ENCODE results near the gene TAGAP. TPM values are rescaled to one million over a fixed set of nuclear protein-coding genes. Genes with fewer than 3 reads are reported as not detected.

The TAGAP gene
- total and polyA plus RNA-seq, 10 of the 15 experiments (the other 5 are each of a cell fraction or from before 2014, with no cell fraction given): 5.3 to 27.4 (median 18.9) TPM

GRCh38 chr6:158988477-158988876 lies 56.3 kb downstream of the TAGAP start (continued):
- no peak for TF ChIP-seq MTA3 (IDR thresholded peaks at IDR 0.05; ENCODE audit: borderline replicate concordance, low read length)
- no peak for TF ChIP-seq CEBPB (IDR thresholded peaks at IDR 0.05; ENCODE audit: borderline replicate concordance in 1 of 2, low read depth in 2 of 2, low read length in 2 of 2)
- TF ChIP-seq, protein P1, sequence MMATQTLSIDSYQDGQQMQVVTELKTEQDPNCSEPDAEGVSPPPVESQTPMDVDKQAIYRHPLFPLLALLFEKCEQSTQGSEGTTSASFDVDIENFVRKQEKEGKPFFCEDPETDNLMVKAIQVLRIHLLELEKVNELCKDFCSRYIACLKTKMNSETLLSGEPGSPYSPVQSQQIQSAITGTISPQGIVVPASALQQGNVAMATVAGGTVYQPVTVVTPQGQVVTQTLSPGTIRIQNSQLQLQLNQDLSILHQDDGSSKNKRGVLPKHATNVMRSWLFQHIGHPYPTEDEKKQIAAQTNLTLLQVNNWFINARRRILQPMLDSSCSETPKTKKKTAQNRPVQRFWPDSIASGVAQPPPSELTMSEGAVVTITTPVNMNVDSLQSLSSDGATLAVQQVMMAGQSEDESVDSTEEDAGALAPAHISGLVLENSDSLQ (IDR thresholded peaks at IDR 0.05): no peak
- TF ChIP-seq IRF4 (IDR thresholded peaks at IDR 0.05; ENCODE audit: low read depth, low read length): no peak
- no peak for TF ChIP-seq JUNB (IDR thresholded peaks at IDR 0.05)
- no peak for TF ChIP-seq POLR2AphosphoS5 (IDR thresholded peaks at IDR 0.05; ENCODE audit: low read length)
- no peak for TF ChIP-seq KDM1A (IDR thresholded peaks at IDR 0.05; ENCODE audit: borderline replicate concordance)
- TF ChIP-seq RAD51 (IDR thresholded peaks at IDR 0.05): no peak

DNA sequence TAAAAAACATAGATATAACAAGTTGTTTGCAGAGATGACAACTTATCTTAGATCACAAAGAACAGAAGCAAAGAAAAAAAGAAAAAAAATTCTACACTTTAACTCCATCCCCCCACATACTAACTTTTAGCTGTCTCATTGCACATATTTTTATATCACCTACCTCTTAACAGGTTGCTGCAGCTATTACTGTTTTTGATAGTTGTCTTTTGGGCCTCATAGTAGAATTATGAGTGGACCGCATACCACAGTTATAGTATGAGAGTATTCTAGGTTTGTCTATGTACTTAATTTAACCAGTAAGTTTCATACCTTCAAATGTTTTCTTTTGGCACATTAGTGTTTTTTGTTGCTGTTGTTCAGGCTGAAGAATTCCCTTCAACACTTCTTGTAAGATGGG lies 57.1 kb downstream of the TAGAP start:
- no peak overlapping the region for H3K4me3 ChIP-seq
- in situ Hi-C loops (cut with MboI) (no loop called here), intact Hi-C loops (cut with micrococcal nuclease; ENCODE audit: unreplicated experiment) (no loop called here)
- BruUV-seq (replicated peaks): no TSS peak
- no peak overlapping the region for H3K27ac ChIP-seq (ENCODE audit: control insufficient read depth, insufficient read depth)
- ATAC-seq (peak; percentile 36; the same call in 2 of the 3 replicates), DNase-seq (ENCODE audit: low read depth, low spot score) (no peak), FAIRE-seq (no peak)
- CTCF ChIA-PET: interaction anchor here (1.1 to 1.6 kb wide), 3 partner anchors 17 to 122 kb away, joined by 4 to 6 read pairs (median 4); no protein-coding TSS in a partner anchor
- SMC1A ChIA-PET (ENCODE audit: uncharacterized antibody, unreplicated experiment): interaction anchor here (0.6 to 1.7 kb wide), 2 partner anchors 26 to 396 kb away, joined by 3 to 6 read pairs; no protein-coding TSS in a partner anchor
- no peaks in the 10 kb centered on the region; the same call in 2 of the 3 replicates for H3K9me3 ChIP-seq (replicated peaks; ENCODE audit: control insufficient read depth, insufficient read depth, low read length)
- no peaks in the 10 kb centered on the region for H3K27me3 ChIP-seq (replicated peaks in 1 of 2; ENCODE audit: control insufficient read depth in 2 of 2, insufficient read depth in 2 of 2, low read length in 1 of 2)
- TF ChIP-seq HSF1 (IDR thresholded peaks at IDR 0.05; ENCODE audit: low read depth, low read length) (no peak), ATF7 (IDR thresholded peaks at IDR 0.05; ENCODE audit: low read depth) (no peak), NFYA (IDR thresholded peaks at IDR 0.05; ENCODE audit: borderline replicate concordance, low read depth, low read length) (no peak), CHD4 (IDR thresholded peaks at IDR 0.05) (no peak), PRDM15 (CRISPR knock-in tag; IDR thresholded peaks at IDR 0.05) (no peak), GATAD2B (conservative IDR thresholded peaks at IDR 0.05; ENCODE audit: low read depth) (no peak), CREB1 (IDR thresholded peaks at IDR 0.05; ENCODE audit: low read depth) (no peak)
- POLR2A ChIA-PET: no interaction called here
- RAD21 ChIA-PET (ENCODE audit: unreplicated experiment): no interaction called here
- H2AFZ ChIP-seq (ENCODE audit: control insufficient read depth, low read depth, low read length): no peak overlapping the region
- H3K36me3 ChIP-seq (ENCODE audit: control insufficient read depth in 2 of 2, insufficient read depth in 2 of 2, low read length in 1 of 2): no peaks in the 10 kb centered on the region
- 7% methylated on average over 1 of the region's 1 CpG for WGBS (ENCODE audit: insufficient coverage, insufficient replicate concordance, low lambda C conversion rate, missing lambda C conversion rate)
- H3K4me1 ChIP-seq (ENCODE audit: control insufficient read depth, insufficient read depth, low read length): no peaks in the 10 kb centered on the region
- no peak overlapping the region for H3K9ac ChIP-seq (ENCODE audit: control insufficient read depth, insufficient read depth, low read length)
- H3K79me2 ChIP-seq (ENCODE audit: control insufficient read depth, insufficient read depth, low read length): no peaks in the 10 kb centered on the region
- no peaks in the 10 kb centered on the region for H4K20me1 ChIP-seq (ENCODE audit: control insufficient read depth, insufficient read depth)
- H3K4me2 ChIP-seq (ENCODE audit: control insufficient read depth, insufficient read depth): no peak overlapping the region
